GM12874 (cell line): ENCODE results near the gene ZBTB38.
A peak's percentile ranks its signal among the peaks of the same experiment; 100 is the strongest.

Source experiments
- CTCF ChIP-seq: IDR thresholded peaks from 2 replicates; pipeline ENCODE4 v1.5.1; 2011; ENCODE audit warnings: low read depth, mild to moderate bottlenecking, control low read depth, low read length, moderate library complexity; ENCODE audit not compliant: insufficient read depth

ZBTB38 gene

GRCh38 chr3:141360888-141361598 is 7.3 kb upstream of the ZBTB38 start:
- TF ChIP-seq CTCF: peak; percentile 68

- no peak for TF ChIP-seq CTCF
Observed at GRCh38 chr3:141362736-141363135, 5.6 kb upstream of the ZBTB38 start.

DNA sequence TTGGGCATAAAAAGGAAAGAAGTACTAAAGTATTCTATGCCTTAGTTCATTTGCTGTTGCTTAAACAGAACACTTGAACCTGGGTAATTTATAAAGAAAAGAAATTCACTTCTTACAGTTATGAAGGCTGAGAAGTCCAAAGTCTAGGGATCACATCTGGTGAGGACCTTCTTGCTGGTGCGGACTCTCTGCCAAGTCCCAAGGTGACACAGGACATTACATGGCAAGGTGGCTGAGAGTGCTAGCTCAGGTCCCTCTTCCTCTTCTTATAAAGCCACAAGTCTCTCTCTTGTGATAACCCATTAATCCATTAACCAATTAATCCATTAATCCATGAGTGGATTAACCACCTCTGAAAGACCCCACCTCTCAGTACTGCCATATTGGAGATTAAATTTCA is 3.1 kb upstream of the ZBTB38 start:
- TF ChIP-seq CTCF: no peak

- TF ChIP-seq CTCF: no peak
Observed at GRCh38 chr3:141366285-141367037, 1.8 kb upstream of the ZBTB38 start.

- no peak for TF ChIP-seq CTCF
Observed at GRCh38 chr3:141367038-141367730, 1.1 kb upstream of the ZBTB38 start.

GRCh38 chr3:141368925-141369794 is 856 bp downstream of the ZBTB38 start:
- no peak for TF ChIP-seq CTCF
